Measurements from ENCODE around the gene XPO5. TPM values are rescaled to one million over a fixed set of nuclear protein-coding genes. Genes with fewer than 3 reads are reported as not detected.

The XPO5 gene
- total RNA-seq, 2 donors from 2014 or later: 23.1 to 32.3 TPM

- DNase-seq: no peak
- H3K36me3 ChIP-seq: peaks cover 21% of the 10 kb centered on the region
- intact Hi-C loops (cut with DNase I): no loop called here
Observed at GRCh38 chr6:43584892-43585570, 9.2 kb upstream of the XPO5 start.

GRCh38 chr6:43582911-43583310, 7.1 kb upstream of the XPO5 start:
- Histone ChIP-seq H3K36me3 (peaks cover 21% of the 10 kb centered on the region), H3K27ac (no peak overlapping the region), H3K27me3 (no peaks in the 10 kb centered on the region), H3K4me1 (no peaks in the 10 kb centered on the region), H3K4me3 (no peak overlapping the region), H3K9me3 (no peaks in the 10 kb centered on the region), H3K9ac (ENCODE audit: low read depth in 2 of 2, low read length in 2 of 2) (no peak overlapping the region)
- TF ChIP-seq, protein P1, sequence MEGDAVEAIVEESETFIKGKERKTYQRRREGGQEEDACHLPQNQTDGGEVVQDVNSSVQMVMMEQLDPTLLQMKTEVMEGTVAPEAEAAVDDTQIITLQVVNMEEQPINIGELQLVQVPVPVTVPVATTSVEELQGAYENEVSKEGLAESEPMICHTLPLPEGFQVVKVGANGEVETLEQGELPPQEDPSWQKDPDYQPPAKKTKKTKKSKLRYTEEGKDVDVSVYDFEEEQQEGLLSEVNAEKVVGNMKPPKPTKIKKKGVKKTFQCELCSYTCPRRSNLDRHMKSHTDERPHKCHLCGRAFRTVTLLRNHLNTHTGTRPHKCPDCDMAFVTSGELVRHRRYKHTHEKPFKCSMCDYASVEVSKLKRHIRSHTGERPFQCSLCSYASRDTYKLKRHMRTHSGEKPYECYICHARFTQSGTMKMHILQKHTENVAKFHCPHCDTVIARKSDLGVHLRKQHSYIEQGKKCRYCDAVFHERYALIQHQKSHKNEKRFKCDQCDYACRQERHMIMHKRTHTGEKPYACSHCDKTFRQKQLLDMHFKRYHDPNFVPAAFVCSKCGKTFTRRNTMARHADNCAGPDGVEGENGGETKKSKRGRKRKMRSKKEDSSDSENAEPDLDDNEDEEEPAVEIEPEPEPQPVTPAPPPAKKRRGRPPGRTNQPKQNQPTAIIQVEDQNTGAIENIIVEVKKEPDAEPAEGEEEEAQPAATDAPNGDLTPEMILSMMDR (IDR thresholded peaks at IDR 0.05): no peak
- no peak for DNase-seq
- intact Hi-C loops (cut with DNase I): no loop called here

More at GRCh38 chr6:43584892-43585570, 9.2 kb upstream of the XPO5 start:
- H3K9me3 ChIP-seq: no peaks in the 10 kb centered on the region
- no peak overlapping the region for H3K4me3 ChIP-seq
- H3K27ac ChIP-seq: no peak overlapping the region
- H3K4me1 ChIP-seq: no peaks in the 10 kb centered on the region
- no peaks in the 10 kb centered on the region for H3K27me3 ChIP-seq
- no peak overlapping the region for H3K9ac ChIP-seq (ENCODE audit: low read depth in 2 of 2, low read length in 2 of 2)
- TF ChIP-seq, protein P1 (IDR thresholded peaks at IDR 0.05): no peak

GRCh38 chr6:43579171-43579570, 3.3 kb upstream of the XPO5 start:
- Histone ChIP-seq H3K4me3 (no peak overlapping the region), H3K9me3 (no peaks in the 10 kb centered on the region), H3K36me3 (peaks cover 14% of the 10 kb centered on the region), H3K4me1 (no peaks in the 10 kb centered on the region), H3K27ac (no peak overlapping the region), H3K27me3 (no peaks in the 10 kb centered on the region), H3K9ac (ENCODE audit: low read depth in 2 of 2, low read length in 2 of 2) (no peak overlapping the region)
- intact Hi-C loops (cut with DNase I): no loop called here
- DNase-seq: no peak
- TF ChIP-seq, protein P1 (IDR thresholded peaks at IDR 0.05): no peak

DNA sequence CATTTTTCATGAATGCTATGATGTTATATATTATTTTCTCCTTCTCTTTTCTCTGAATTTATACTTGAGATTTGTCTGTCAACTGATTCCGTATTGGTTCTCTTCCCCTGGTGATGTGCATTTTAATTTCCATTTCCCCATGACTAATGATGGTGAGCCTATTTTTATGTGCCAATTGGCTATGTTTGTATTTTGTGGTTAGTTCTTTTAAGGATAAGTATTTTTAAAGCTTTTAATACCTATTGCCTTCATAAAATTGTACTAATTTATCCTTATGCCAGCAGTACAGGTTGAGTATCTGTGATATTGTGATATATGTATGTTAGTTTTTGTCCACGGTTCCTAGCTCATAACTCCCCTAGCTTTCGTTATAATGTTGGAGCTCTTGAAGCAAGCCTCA, 2.9 kb upstream of the XPO5 start:
- Histone ChIP-seq H3K27ac (no peak overlapping the region), H3K9me3 (no peaks in the 10 kb centered on the region), H3K4me3 (no peak overlapping the region), H3K27me3 (no peaks in the 10 kb centered on the region), H3K36me3 (peaks cover 9% of the 10 kb centered on the region), H3K4me1 (no peaks in the 10 kb centered on the region), H3K9ac (ENCODE audit: low read depth in 2 of 2, low read length in 2 of 2) (no peak overlapping the region)
- TF ChIP-seq, protein P1 (IDR thresholded peaks at IDR 0.05): no peak
- no peak for DNase-seq
- intact Hi-C loops (cut with DNase I): no loop called here

GRCh38 chr6:43575105-43575771, 600 bp downstream of the XPO5 start:
- TF ChIP-seq, protein P1 (IDR thresholded peaks at IDR 0.05): no peak

More at GRCh38 chr6:43575105-43575771, 600 bp downstream of the XPO5 start:
- peak; percentile 48 for DNase-seq
- no peaks in the 10 kb centered on the region for H3K4me1 ChIP-seq
- H3K4me3 ChIP-seq: peak overlapping the region; percentile 99
- H3K9ac ChIP-seq (ENCODE audit: low read depth in 2 of 2, low read length in 2 of 2): peak overlapping the region; percentile 74 to 88
- no peaks in the 10 kb centered on the region for H3K27me3 ChIP-seq
- no peaks in the 10 kb centered on the region for H3K9me3 ChIP-seq
- H3K27ac ChIP-seq: peak overlapping the region; percentile 89
- no peaks in the 10 kb centered on the region for H3K36me3 ChIP-seq
- intact Hi-C loops (cut with DNase I): no loop called here

Measured in colonic mucosa (tissue), 4 donors.